ENCODE measurements around the gene KCNK15.
"Not testable (repeated sequence)": the region's sequence is repeated elsewhere in the genome, so short reads cannot be mapped to it uniquely, and the experiment has no call there.

Gene KCNK15

DNA sequence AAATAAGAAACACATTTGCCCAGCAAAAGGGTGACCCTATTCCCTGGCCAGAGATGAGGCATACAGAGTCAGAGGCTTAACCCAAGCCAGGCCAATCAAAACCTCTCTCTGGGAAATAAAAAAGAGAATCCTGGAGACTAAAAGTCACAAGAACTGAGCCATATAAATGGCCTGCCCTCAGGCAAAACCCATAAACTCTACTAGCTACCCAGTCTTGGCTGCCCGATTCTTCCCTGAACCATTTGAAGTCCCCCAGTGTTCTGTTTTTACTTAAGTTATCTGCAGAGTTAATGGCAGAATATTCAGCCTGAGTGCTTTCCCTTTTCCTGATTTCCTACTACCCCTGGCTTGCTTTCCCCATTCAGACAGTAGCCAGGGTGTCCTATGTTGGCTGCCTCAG lies 13.9 kb downstream of the KCNK15 start:
- DNase-seq: no peak

DNA sequence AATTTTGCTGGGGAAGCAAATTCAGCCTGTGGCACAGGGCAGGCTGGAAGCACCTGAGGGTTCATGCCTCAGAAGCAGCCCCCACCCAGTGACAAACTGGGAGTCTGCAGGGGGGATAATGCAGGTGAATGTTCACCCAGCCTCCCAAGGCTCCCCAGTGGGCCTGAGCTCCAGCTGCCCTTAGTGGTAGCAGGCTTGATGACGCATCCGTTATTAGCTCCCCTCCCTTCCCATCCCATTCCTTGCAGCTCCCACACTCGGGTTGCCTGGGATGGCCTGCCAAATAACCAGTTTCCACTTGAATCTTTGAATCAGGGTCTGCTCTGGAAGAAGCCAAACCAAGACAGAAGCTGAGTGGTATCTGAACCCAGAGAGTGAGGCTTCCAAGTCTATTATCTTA lies 15.8 kb downstream of the KCNK15 start:
- no peak for DNase-seq

DNA sequence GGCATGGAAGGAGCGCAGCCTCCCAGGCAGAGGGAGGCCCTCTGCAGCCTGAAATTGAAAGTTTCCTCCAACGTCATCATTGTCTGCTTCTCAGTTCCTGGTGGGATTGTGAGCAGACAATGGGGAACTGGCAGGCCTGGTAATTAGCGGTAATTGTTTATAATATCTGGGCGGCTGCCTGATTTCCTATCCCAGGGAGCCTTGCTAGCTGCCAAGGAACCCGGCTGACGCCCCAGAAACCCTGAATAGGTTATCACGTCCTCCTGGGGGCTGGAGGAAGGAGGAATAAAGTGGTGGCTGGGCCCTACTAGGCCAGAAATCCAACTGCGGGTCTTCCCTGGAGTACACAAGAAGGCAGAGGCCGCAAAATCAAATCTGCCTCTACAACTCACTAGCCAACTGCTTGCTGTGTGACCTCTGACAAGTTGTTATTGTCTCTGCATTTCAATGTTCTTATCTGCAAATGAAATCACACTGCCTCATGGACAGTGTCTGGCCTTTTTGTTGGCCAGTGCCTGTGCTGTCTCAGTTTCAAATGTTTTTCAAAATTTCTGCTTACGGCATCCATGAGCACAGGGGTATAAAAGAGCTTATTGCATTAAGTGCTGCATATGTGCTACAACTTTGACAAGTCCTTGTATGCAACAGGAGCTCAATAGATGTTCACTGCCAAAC lies 16.9 kb downstream of the KCNK15 start:
- no peak for DNase-seq

DNA sequence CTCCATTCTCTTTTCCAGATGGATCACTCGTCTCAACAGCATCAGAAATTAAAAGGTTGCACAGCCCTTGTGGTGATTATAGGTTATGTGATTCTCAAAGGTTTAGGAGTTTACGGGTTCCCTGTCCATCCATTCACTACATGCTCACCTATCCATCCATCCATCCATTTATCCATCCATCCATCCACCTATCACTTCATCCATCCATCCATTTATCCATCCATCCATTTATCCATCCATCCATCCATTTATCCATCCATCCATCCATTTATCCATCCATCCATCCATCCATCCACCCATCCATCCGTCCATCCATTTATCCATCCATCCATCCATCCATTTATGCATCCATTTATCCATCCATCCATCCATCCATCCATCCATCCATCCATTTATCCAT lies 18.1 kb downstream of the KCNK15 start:
- DNase-seq: not testable (repeated sequence)

DNA sequence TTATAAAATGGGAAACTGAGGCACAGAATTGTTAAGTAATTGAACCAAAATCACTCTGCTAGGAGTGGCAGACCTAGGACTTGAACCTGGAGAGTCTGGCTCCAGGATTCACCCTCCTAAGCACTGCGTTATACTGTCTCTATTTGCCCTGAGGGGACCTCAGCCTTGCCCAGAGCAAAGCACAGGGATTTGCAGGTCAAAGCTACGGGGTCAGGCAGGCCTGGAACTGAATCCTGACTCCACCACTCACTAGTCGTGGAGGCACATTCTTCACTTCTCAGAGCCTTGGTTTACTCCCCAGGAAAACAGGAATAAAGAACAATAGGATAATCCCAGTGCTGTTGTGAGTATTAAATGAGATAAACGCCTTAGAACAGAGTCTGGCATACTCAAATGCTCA lies 19.4 kb downstream of the KCNK15 start:
- no peak for DNase-seq

DNA sequence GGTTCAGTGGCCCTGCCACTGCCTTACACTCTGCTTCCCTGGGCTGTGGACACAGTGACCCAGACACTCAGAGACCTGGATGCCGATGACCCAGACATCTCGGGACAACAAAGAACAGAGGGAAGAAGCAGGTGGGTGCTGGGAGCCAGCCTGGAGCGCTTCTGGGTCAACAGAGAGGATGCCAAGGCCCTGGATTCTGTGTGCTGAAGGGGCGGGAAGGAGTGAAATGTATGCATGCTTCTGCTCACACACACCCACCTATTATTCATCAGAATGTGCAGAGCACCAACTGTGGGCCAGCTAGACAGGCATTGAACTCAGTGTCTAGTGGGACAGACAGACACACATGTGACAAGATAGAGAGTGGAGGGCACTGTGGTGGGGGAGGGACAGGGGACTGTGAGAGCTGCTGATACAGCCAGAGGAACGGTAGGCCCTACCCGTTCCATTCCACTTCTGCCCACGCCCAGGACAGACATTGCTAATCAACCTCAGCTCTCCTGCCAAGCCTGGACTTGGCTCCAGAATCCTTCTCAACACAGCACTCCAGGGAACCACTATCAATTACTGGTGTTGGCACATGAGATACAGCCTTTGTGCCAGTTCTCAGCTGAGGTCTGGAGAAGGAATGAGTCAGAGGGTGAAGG lies 20.2 kb downstream of the KCNK15 start:
- DNase-seq: no peak

DNA sequence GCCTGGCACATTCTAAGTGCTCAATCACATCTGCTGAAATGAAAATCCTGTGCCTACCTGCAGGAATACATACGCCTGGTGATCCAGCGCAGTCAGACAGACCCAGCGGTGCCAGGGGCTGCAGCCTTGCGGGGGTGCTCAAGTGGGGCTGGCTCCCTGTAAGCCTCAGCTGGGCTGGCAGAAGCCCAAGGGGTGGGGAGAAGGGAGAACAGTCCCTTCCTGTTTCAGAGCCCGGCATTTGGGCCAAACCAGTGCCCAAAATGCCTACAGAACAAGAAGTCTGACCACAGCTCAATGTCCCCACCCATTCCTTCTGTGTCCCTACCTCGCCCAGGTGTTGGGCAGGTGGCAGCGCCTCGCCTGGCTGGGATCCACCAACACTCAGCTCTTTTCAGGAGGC lies 22.6 kb downstream of the KCNK15 start:
- DNase-seq: no peak

DNA sequence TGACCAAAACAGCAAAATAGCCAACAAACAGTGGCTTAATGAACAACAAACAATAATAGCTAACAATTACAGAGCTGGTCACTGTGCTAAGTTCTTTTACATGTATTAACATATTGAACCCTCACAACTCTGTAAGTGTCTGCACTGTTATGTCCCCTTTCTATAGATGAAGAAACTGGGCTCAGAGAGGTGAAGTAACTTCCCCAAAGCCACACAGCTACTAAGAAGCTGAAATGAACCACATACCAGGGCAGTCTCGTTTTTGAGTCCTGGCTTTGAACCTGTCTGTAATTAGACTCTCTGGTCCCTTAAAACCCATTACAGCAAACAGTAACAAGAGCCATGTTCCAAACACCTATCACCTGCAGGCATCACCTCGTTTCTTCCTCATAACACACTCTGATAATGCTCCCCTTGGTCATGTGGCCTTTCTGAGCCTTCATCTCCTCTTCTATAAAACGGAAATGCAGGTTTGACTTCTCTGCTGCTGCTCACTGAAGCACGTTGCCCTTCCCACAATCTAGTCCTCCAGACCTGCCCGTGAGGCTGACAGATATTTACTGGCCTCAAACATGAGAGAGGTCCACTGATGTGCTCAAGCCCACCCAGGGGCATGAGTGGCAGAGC lies 23.3 kb downstream of the KCNK15 start:
- no peak for DNase-seq

DNA sequence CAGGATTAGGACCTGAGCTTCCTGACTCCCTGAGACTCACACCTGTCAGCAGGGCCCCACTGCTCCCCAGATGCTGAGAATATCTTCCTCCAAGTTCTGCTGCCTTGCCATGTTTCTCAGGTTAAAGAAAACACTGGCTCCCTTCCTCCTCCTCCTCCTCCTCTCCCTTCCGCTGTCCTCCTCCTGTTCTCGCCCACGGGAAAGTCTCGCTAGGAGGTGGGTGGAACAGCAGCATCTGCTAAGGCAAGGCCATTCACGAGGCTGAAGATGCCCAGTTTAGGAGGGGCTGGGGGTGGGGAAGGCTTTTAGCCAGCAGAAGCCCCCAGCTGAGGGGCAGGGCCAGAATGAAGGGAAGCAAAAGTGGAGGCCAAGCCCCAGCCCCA lies 23.8 kb downstream of the KCNK15 start:
- DNase-seq: no peak

DNA sequence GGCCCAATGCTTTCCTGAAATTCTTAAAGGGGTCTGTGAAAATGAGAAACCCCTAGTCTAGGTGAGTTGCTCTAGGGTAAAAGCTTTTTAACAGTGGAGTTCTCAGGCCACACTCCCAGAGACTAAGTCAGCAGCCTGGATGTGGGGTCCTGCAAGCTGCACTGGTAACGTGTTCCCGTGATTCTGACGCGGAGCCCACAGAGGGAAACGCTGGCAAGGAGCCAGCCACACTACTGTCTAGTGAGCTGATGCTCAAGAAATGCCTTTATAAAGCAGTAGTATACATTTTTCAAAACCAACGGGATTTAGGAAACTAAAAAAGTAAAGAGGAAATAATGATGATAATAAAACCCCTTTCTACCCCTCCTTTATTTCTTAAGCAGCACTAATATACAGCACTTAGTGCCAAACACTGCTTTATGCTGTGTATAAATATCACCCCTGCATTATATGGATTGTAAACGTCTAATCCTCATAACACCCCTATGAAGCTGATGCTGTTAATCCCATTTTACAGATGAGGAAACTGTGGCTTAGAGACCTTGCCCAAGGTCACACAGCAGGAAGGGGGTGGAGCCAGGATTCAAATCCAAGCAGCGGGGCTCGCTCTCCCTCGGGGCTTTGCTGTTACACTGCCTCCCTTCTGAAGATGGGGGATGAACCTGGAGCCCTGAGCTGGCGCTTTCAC lies 25.0 kb downstream of the KCNK15 start:
- no peak for DNase-seq

DNA sequence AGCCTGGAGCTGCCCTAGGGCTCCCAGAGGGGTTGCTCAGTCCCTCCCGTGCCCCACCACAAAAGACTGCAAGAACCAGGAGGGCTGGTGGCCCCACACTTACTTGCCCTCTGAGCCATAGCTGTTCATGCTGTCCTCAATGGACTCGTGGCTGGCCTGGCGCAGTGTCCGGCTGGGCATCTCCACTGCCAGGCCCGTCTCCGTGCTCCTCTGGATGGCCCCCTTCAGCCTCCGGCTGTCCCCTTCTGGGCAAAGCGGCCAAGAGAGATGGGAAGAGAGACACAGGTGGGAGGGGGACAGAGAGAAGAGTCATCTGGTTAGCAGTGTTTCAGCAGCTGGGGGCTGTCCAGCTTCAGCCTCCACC lies 25.5 kb downstream of the KCNK15 start:
- no peak for DNase-seq

DNA sequence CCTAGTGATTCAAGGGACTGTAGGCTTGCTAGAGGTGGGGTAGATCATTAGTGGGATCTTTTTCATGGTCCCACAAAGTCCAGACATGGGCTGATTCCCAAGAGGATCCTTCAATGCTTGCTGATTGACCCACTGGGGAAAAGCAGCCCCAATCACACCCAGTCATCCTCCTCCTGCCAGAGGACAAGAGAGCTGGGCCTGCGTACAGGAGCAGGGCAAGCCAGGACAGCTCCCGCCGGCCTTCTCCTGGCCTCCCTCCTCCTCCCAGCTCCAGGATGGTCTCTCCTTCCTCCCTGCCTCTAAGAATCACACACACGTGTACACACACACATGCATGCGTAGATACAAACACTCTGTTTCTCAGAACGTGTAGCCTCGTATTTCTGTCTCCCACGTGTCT lies 27.0 kb downstream of the KCNK15 start:
- DNase-seq: no peak

DNA sequence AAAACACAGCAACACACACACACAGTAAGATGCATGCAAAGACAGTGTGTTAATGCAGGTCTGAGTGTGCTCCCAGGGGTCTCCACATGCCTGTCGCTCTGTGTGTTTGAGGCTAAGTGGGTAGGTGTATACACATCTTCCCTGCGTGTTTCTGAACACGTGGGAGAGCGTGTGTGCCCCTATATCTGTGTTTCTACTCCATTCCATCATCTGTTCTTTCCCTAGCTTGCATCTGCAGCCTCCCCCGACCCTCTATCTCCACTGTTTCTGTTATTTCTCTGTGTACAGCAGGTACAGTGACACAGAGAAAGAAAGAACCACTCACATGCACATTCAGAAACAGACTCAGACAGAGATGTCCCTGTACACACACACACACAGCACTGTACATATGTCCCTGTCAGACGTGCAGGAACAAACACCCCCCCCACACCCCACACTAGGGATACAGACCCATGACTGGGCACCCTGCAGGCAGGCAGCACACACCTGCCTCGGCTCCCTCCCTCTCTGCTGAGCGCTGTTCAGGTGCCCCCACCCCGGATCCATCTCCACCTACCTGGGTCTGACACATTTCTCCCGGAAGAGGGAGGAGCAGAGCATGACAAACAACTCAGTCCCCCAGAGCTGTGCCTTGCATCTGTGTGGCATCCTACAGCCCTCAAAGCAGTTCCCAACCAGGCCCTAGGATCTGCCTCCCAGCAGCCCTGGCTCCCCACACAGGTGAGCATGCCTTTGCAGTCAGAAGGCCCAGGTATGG lies 27.6 kb downstream of the KCNK15 start:
- no peak for DNase-seq

DNA sequence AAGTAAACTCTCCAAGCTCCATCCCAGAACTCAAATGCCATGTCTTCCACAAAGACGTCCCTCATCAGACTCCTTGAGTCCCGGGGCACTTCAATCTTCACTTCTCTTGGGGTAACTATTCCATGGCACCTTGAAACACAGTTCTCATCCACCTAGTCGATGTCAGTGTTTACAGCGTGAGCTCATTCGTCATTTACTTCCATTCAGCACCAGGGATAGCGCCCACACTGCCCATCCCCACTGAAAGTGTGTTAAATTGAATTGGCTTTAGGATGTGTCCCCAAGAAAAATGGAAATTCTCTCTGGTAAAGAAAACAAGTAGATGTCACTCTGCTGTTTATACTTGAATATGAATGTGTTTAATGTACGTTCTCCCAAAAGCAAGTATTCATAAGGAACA lies 31.3 kb downstream of the KCNK15 start:
- DNase-seq: no peak

DNA sequence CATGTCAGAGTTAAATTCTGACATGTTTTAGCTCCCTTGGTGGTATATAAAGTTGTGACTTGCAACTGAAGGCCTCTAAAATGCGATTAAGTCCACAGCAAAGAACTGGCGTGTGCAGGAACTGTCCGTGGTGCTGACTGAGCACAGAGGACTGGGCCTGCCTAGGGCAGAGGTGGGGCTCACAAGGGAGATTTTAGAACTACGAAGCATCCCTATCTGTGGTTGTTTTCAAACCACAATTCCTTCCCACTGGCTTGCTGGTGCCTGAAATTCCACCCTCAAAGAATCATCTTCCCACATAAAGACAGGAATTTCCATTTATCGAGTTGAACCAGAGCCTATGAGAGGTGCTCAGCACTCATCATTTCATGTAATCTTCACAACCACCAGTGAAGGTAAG lies 34.6 kb downstream of the KCNK15 start:
- DNase-seq: no peak

DNA sequence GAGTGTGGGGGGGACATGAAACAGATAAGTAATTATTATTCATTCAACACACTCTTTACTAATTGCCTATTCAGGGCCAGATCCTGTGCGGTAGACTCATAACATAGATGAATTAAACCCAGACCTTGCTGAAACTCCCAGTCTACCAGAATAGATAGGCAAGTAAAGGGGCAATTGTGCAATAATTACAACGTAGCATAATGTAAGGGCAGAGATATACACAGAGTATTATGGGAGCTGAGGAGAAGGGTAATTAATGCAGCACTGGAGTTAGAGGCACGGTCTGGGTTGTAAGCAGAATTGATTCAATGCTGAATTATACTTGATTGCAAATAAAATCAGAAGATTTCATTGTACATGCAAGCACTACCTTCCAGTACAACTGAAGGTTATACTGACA lies 35.5 kb downstream of the KCNK15 start:
- no peak for DNase-seq

DNA sequence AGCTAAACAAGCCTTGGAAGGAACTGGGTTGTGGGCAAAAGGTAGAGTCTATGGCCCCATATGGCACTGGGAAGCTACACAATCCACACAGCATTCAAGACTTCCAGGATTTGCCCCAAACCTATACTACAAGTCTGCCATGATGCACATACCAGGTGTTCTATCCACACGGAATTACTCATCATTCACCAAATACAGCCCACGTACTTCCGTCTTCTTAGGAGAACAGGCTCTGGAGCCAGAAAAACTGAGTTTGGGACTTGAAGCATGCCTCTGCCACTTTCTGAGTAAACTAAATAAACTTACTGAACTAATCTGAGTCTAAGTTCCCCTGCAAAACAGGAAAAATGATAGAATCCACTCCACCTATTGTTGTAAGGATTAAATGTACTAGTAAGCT lies 36.1 kb downstream of the KCNK15 start:
- no peak for DNase-seq

DNA sequence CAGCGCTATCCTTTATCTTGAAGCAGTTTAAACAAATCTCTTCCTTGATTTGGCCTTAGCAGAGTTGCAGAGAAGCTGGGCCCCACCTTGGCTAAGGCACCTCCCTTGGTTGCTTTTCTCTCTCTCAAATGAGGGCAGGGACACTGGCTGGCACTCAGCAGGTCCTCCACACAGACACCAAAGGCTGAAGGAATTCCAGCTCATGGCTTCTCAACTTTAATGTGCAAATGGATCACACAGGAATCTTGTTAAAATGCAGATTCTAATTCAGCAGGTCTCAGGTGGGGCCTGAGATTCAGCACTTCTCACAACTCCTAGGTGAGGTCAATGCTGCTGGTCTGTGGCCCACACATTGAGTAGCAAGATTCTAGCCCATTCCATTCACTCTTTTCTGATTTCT lies 39.0 kb downstream of the KCNK15 start:
- no peak for DNase-seq

DNA sequence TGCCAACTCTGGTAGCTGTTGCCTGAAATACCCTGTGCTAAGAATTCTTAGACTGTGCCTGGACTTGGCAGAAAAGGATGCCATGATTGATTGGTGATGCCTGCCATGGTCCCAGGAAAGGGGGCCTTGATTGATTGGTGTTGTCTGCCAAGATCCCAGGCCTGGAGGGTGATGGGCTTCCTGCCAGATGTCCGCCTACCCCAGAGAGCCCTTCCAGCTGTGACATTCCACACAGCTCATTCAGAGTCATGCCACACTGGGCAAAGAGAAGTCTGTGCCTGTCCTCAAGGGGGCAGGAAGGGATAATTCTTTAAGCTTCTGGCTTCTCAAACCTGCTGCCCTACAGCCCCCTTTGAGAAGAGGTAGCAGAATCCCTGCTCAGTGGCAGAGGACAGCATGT lies 40.1 kb downstream of the KCNK15 start:
- DNase-seq: no peak

DNA sequence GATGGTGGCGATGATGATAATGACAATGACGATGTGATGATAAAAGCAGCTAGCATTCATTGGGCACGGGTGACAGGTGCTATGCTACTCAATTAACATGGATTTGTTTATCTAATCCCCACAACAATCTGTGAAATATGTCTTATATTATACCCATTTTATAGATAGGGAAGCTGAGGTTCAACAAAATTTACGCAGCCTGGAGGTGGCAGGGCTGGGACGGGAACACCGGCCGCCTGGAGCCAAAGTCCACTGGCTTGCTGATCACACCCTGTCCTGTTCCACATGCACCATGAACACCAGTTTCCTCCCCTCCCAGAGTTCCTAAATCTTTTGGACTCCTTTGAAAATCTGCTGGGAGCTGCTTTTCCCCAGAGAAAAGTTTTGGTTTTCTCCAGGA lies 41.6 kb downstream of the KCNK15 start:
- DNase-seq: no peak

DNA sequence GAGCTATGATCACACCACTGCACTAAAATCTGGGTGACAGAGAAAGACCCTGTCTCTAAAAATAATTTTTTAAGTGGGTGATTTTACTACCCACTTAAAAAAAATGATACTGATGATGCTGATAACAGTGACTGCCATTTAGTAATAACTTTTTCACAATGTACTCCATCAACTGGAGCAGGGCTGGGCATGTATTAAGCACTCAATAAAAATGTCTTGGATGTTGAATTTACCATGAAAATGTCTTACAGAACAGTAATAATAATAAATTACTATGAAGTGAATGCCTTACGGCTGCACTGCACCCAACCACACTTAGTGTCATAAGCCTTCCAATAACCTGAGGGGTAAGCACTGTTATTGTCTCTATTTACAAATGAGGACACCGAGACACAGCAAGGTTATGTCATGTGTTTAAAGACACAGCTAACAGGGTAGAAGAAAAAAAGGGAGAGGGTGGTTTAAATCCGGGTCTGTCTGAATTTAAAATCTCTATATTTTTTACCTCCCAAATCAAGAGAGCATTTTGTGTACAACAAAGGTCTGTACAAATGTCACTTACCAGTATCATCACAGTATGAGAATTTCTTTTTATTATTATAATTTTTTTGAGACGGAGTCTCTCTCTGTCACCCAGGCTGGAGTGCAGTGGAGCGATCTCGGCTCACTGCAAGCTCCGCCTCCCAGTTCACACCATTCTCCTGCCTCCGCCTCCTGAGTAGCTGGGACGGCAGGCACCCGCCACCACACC lies 43.2 kb downstream of the KCNK15 start:
- DNase-seq: no peak
